ENCODE measurements around the gene XAB2. TPM values are rescaled to one million over a fixed set of nuclear protein-coding genes. Genes with fewer than 3 reads are reported as not detected.
A peak's percentile ranks its signal among the peaks of the same experiment; 100 is the strongest.

The XAB2 gene
- total RNA-seq, 1 donor from 2014 or later: 42.3 TPM

- peak overlapping the region; percentile 83 for H3K27ac ChIP-seq
- no peak for ATAC-seq
Measured at GRCh38 chr19:7619671-7620441, 9.5 kb downstream of the XAB2 start.

GRCh38 chr19:7618771-7619510 lies 10.4 kb downstream of the XAB2 start:
- Histone ChIP-seq H3K4me3 (no peak overlapping the region), H3K27ac (peak overlapping the region; percentile 78), H3K27me3 (no peaks in the 10 kb centered on the region), H3K9me3 (no peaks in the 10 kb centered on the region), H3K4me1 (peaks cover 8% of the 10 kb centered on the region), H3K36me3 (peaks cover 54% of the 10 kb centered on the region)
- TF ChIP-seq CTCF (IDR thresholded peaks at IDR 0.05): no peak
- ATAC-seq: peak; percentile 87
- peak; percentile 96 for DNase-seq
- intact Hi-C loops (cut with DNase I): no loop called here

More at GRCh38 chr19:7619671-7620441, 9.5 kb downstream of the XAB2 start:
- H3K4me1 ChIP-seq: peaks cover 8% of the 10 kb centered on the region
- DNase-seq: no peak
- H3K9me3 ChIP-seq: no peaks in the 10 kb centered on the region
- no peak for TF ChIP-seq CTCF (IDR thresholded peaks at IDR 0.05)
- H3K27me3 ChIP-seq: no peaks in the 10 kb centered on the region
- H3K4me3 ChIP-seq: no peak overlapping the region
- intact Hi-C loops (cut with DNase I): no loop called here
- peaks cover 63% of the 10 kb centered on the region for H3K36me3 ChIP-seq

- Histone ChIP-seq H3K27ac (peak overlapping the region; percentile 78), H3K36me3 (peaks cover 49% of the 10 kb centered on the region), H3K27me3 (no peaks in the 10 kb centered on the region), H3K4me1 (peaks cover 8% of the 10 kb centered on the region), H3K9me3 (no peaks in the 10 kb centered on the region), H3K4me3 (no peak overlapping the region)
- peak; percentile 68 for DNase-seq
- TF ChIP-seq CTCF (IDR thresholded peaks at IDR 0.05): no peak
- ATAC-seq: no peak
- intact Hi-C loops (cut with DNase I): no loop called here
Measured at GRCh38 chr19:7618348-7618747, 11.0 kb downstream of the XAB2 start.

GRCh38 chr19:7617735-7618134 lies 11.6 kb downstream of the XAB2 start:
- ATAC-seq: no peak
- Histone ChIP-seq H3K4me1 (peaks cover 8% of the 10 kb centered on the region), H3K27ac (peak overlapping the region; percentile 78), H3K4me3 (no peak overlapping the region), H3K27me3 (no peaks in the 10 kb centered on the region), H3K36me3 (peaks cover 43% of the 10 kb centered on the region), H3K9me3 (no peaks in the 10 kb centered on the region)
- intact Hi-C loops (cut with DNase I): no loop called here
- DNase-seq: peak; percentile 65
- no peak for TF ChIP-seq CTCF (IDR thresholded peaks at IDR 0.05)

GRCh38 chr19:7617172-7617571 lies 12.2 kb downstream of the XAB2 start:
- no peak for TF ChIP-seq CTCF (IDR thresholded peaks at IDR 0.05)
- Histone ChIP-seq H3K4me3 (no peak overlapping the region), H3K27ac (no peak overlapping the region), H3K36me3 (peaks cover 37% of the 10 kb centered on the region), H3K4me1 (peaks cover 8% of the 10 kb centered on the region), H3K27me3 (no peaks in the 10 kb centered on the region), H3K9me3 (no peaks in the 10 kb centered on the region)
- no peak for ATAC-seq
- DNase-seq: no peak
- intact Hi-C loops (cut with DNase I): no loop called here

Data from upper lobe of right lung (tissue), 1 donor.